ENCODE results near the gene RPP14.

DNA sequence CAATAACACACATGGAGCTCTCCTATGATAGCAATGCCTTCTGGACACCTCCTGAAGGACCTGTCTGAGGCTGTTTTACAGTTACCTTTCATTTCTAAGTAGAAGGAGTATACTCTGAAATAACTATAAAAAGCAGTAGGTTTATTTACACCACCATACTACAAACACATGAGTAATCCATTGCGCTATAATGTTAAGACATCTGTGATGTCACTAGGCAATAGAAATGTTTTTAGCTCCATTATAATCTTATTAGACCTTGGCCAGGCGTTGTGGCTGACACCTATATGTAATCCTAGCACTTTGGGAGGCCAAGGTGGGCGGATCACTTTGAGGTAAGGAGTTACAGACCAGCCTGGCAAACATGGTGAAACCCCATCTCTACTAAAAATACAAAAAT is 51.4 kb downstream of the RPP14 start:
- no peak for TF ChIP-seq ZNF274 (IDR thresholded peaks at IDR 0.05; ENCODE audit: low read length)
- no peak for TF ChIP-seq ZNF274 (tag by site-specific recombination; IDR thresholded peaks at IDR 0.05; ENCODE audit: borderline replicate concordance)
- TF ChIP-seq ZNF792 (tag by site-specific recombination; IDR thresholded peaks at IDR 0.05): no peak
- no peak for TF ChIP-seq ZNF133 (tag by site-specific recombination; IDR thresholded peaks at IDR 0.05)
- no peak for TF ChIP-seq ZNF341 (tag by site-specific recombination; IDR thresholded peaks at IDR 0.05; ENCODE audit: low read depth)
- TF ChIP-seq KLF9 (tag by site-specific recombination; IDR thresholded peaks at IDR 0.05; ENCODE audit: low read depth): no peak
- TF ChIP-seq ZNF138 (tag by site-specific recombination; IDR thresholded peaks at IDR 0.05; ENCODE audit: borderline replicate concordance): no peak
- TF ChIP-seq, protein P1, sequence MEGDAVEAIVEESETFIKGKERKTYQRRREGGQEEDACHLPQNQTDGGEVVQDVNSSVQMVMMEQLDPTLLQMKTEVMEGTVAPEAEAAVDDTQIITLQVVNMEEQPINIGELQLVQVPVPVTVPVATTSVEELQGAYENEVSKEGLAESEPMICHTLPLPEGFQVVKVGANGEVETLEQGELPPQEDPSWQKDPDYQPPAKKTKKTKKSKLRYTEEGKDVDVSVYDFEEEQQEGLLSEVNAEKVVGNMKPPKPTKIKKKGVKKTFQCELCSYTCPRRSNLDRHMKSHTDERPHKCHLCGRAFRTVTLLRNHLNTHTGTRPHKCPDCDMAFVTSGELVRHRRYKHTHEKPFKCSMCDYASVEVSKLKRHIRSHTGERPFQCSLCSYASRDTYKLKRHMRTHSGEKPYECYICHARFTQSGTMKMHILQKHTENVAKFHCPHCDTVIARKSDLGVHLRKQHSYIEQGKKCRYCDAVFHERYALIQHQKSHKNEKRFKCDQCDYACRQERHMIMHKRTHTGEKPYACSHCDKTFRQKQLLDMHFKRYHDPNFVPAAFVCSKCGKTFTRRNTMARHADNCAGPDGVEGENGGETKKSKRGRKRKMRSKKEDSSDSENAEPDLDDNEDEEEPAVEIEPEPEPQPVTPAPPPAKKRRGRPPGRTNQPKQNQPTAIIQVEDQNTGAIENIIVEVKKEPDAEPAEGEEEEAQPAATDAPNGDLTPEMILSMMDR (tag by site-specific recombination; IDR thresholded peaks at IDR 0.05): no peak
- TF ChIP-seq TRIM28 (IDR thresholded peaks at IDR 0.05; ENCODE audit: borderline replicate concordance, low read length): no peak
- no peak for TF ChIP-seq ZNF202 (tag by site-specific recombination; IDR thresholded peaks at IDR 0.05; ENCODE audit: borderline replicate concordance)
- no peak for TF ChIP-seq ZNF169 (tag by site-specific recombination; IDR thresholded peaks at IDR 0.05)
- TF ChIP-seq ZNF561 (tag by site-specific recombination; IDR thresholded peaks at IDR 0.05; ENCODE audit: borderline replicate concordance): no peak

All from HEK293 (cell line).